ENCODE results near the gene NLRP1.

The NLRP1 gene

DNA sequence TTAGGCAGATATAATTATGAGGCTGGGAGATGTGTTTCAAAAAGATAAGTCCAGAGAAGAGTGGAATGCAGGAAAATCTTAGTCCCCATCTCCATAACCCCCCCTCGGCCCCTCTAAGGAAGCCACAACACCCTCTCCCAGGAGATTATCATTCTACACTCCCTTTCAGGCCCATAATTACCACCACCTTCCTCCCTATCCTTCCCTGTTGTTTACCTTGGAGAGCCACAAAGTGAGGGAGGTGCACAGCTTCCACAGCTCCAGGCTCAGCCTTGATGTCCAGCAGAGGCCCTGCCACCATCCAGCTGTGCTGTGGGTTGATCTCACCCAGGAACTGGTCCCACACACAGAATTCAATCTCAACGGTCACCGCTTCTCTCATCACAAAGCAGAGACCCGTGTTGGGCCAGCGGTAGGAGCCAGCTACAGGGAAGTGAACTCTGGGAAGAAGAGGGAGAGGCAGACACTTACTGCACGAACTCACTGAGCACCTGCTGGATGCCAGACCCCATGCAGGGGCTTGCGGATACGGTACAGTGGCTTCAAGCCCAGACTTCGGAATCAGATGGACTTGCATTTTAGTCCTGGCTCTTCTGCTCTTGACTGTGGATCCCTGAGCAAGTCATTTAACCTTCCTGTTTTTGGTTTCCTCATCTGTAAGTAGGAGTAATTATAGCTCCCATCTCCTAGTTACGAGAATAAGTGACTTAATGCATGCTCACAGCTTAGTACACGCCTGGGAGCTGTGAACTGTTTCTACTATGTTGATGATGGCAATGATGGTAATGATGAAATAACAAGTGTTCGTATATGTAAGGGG is 53.8 kb downstream of the NLRP1 start:
- no peak for TF ChIP-seq ZNF274 (IDR thresholded peaks at IDR 0.05; ENCODE audit: low read depth, low read length)
- H3K4me3 ChIP-seq (ENCODE audit: low read length): no peak overlapping the region

DNA sequence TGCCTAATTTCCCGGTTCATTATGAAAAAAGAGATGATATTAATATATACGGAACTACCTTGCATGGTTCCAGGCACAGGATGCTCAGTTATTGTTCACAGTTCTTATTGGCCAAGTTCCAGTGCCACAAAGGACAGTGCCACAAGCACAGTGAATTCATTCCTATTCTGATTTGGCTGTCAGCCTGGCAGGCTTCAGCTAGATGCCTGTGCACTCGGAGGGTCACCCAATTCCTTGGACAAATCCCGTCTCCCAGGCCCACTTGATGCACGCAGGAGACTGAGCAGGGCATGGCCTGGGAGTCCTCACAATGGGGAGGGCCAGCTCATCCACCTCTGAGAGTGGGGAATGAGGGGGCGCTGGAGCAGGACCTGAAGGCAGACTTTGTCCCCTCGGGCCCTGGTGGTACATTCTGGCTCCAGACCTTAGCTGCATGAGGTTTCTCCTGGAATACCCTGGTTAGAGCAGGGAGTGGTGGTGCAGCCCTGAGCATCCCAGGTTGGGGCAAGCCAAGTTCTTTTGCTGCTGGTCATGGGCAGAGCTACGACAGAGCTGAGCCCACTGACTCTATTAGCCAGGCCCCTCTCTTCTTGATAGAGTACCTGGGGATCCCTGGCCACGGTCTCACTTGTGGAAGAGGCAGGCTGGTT is 56.6 kb downstream of the NLRP1 start:
- TF ChIP-seq ZNF274 (IDR thresholded peaks at IDR 0.05; ENCODE audit: low read depth, low read length): no peak
- no peak overlapping the region for H3K4me3 ChIP-seq (ENCODE audit: low read length)

DNA sequence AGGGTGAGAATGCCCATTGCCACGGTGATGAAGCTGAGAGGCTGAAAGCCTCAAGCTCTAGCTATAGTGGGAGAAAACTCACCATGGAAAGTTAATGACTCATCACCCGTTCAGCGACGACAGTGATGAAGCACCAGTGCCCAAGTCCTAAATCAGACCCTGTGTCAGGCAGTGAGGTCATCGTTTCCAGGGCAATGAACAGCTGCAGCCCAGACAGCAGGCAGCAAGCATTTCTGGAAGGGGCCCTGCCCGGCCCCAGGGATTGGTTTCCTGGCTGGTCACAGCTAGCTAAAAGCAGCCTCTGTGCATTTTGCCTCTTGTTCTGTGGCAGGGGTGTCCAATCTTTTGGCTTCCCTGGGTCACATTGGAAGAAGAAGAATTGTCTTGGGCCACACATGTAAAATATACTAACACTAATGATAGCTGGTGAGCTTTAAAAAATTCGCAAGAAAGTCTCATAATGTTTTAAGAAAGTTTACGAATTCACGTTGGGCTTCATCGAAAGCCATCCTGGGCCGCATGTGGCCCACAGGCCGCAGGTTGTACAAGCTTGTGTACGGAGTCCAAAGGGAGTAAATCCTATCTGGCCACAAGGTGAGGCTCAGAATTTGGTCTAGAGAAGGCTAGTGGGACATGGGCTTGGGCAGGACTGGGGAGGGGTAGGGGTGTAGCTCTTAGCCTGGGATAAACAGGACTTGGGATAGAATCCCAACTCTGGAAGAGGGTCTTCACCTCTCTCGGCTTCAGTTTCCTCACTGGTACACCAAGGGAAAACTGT is 57.3 kb downstream of the NLRP1 start:
- TF ChIP-seq ZNF274 (IDR thresholded peaks at IDR 0.05; ENCODE audit: low read depth, low read length): no peak
- no peak overlapping the region for H3K4me3 ChIP-seq (ENCODE audit: low read length)

DNA sequence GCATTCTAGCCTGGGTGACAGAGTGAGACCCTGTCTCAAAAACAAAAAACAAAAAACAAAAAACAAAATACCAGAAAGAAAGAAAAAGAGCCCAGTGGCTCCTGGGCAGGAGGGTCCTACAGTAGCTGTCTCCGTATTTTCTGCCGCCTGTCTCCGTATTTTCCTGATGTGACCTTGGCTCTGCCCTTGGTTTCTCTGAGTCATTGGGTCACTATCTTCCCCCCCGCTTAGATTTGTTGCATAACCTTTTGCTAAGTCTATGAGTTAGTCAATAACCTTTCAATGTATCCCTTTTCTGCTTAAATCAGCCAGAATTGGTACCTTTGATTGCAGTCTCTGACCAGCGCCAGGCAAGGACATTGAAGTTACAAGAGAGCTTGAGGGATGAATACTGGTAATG is 61.1 kb downstream of the NLRP1 start:
- TF ChIP-seq ZNF274 (IDR thresholded peaks at IDR 0.05; ENCODE audit: low read depth, low read length): no peak
- no peak overlapping the region for H3K4me3 ChIP-seq (ENCODE audit: low read length)

DNA sequence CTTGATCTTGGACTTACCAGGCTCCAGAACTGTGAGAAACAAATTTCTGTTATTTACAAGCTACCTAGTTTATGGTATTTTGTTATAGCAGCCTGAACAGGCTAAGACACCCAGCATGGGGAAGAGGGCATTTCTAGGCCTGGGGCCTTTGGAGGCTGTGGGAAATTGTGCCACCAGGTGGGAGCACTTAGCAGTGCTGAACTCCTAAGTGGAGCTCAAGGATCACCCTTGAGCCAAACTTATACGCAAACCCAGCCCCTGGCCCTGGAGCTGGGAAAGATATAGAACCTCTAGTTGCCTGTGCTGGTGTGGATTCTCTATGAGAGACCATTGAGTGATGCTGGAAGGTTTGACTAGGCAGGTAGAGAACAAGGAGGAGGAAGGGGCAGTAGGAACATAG is 61.8 kb downstream of the NLRP1 start:
- no peak for TF ChIP-seq ZNF274 (IDR thresholded peaks at IDR 0.05; ENCODE audit: low read depth, low read length)
- H3K4me3 ChIP-seq (ENCODE audit: low read length): no peak overlapping the region

DNA sequence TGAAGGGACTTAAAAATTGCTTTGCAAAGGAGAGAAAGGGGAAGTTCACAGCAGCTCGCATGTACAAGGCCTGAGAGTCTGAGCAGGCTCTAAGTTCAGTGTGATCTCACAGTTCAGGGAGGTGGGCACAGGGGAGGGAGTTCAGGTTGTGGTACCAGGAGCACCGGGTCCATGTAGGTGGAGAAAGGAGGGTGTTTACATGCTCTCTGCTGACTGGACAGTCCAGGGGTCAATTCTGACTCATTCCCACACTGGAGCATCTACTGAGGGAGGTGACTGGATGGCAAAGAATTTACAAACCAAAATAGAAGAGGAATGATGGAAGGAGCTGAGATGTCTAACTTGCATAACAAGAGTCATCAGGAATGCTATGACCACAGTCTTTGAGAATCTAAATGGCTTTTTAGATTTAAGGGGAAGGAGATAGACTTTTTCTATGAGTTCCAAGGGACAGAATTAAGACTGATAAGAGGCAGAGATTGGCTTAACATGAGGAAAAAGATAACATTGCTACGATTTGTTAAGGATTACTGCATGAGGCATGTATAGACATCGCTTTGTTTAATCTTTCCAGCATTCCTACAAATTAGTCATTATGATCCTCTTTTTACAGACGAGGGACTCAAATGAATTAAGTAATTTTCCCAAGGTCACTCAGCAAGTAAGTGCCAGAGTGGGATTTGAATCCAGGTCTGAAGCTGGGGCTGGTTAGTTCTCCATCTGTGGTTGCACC is 68.1 kb downstream of the NLRP1 start:
- TF ChIP-seq ZNF274 (IDR thresholded peaks at IDR 0.05; ENCODE audit: low read depth, low read length): no peak
- H3K4me3 ChIP-seq (ENCODE audit: low read length): no peak overlapping the region

DNA sequence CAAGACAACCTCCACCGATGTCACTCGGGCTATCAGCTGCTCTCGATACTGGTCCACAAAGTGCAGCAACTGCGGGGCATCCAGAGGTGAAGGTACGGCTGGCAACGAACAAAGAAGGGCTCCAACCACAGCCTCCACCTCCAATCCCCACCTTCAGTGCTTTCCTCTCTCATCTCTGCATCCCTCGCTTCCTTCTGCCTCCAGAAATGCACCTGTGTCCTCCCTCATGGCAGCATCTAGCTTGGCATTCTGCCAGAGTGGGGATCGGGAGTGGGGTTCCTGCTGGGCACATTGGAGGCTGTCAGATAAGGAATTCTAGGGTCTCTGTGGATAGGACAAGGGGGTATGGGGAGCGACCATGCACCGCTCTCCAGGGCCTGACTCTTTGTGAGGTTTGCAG is 69.3 kb downstream of the NLRP1 start:
- no peak overlapping the region for H3K4me3 ChIP-seq (ENCODE audit: low read length)
- no peak for TF ChIP-seq ZNF274 (IDR thresholded peaks at IDR 0.05; ENCODE audit: low read depth, low read length)

DNA sequence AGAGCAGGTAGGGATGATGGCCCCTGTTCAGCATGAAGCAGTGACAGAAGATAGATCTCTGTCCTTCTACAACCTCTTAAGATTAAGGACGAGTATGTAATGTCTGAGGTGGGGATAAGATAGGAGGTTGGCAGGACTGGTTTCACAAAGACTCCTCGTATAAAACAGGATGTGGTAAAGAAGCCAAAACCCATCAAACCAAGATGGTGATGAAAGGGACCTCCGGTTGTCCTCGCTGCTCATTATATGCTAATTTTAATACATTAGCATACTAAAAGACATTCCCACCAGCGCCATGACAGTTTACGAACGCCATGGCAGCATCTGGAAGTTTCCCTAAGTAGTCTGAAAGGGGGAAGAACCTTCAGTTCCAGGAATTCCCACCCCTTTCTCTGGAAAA is 70.7 kb downstream of the NLRP1 start:
- no peak overlapping the region for H3K4me3 ChIP-seq (ENCODE audit: low read length)
- no peak for TF ChIP-seq ZNF274 (IDR thresholded peaks at IDR 0.05; ENCODE audit: low read depth, low read length)

DNA sequence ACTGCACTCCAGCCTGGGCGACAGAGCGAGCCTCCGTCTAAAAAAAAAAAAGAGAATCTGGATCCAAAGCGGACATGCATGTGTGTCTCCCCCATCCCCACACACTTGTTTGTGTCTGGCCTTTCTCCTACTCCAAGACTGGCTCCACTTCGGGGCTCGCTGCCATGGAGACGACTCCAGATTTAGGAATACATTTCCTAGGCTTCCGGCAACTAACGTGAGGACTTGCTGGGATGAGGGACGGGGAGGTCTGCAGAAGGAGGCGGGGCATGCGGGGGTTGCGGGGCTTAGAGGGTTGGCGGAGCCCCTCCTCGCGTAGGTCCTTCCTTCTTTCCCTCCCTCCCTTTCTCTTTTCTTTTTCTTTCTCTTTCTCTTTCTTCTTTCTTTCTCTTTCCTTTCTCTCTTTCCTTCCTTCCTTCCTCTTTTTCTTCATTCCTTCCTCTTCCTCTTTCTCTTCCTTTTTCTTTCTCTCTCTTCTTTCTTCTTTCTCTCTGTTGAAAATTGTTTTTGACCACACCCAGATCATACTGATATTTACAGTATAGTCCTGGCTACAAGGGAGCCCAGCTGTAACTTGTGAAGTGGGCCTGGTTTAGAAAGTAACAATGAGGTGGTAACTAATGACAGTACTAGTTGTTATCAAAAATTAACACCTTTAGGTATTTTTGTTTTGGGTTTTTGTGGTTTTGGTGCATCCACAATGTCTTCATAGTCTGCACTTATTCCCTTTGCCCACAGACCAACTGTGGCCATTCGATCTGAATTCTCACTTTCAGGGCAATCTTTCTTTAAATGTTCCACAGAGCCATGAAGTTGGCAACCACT is 72.7 kb downstream of the NLRP1 start:
- no peak for TF ChIP-seq ZNF274 (IDR thresholded peaks at IDR 0.05; ENCODE audit: low read depth, low read length)
- H3K4me3 ChIP-seq (ENCODE audit: low read length): no peak overlapping the region

DNA sequence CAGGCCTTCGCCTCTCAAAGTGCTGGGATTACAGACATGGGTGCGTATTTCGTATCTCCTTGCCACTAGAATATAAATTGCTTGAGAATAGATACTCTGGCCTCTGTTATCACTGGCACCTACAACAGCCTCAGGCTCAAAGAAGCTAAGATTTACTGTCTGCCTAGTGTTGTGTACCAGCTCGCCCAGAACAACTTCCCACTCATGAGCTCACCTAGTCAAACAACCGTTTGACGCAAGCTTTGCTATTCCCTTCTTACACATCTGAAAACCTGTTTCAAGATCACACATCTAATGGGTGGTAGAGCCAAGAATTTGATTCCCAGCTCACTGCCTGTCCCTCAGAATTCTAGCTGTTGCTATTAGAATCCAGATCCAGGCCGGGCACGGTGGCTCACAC is 73.5 kb downstream of the NLRP1 start:
- no peak overlapping the region for H3K4me3 ChIP-seq (ENCODE audit: low read length)

DNA sequence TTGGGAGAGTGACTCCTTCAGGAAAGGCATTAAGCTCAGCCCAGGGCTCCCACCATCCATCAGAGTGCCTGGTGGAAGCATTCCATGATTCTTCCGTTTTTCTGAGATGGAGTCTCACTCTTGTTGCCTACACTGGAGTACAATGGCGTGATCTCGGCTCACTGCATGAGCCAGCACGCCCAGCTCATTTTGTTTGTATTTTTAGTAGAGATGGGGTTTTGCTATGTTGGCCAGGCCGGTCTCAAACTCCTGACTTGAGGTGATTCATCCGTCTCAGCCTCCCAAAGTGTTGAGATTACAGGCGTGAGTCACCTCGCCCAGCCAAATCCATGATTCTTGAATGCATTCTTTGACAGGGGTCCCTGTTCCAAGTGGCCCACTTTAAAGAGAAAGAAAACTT is 74.8 kb downstream of the NLRP1 start:
- H3K4me3 ChIP-seq (ENCODE audit: low read length): no peak overlapping the region
- no peak for TF ChIP-seq ZNF274 (IDR thresholded peaks at IDR 0.05; ENCODE audit: low read depth, low read length)

More for the DNA sequence above, 73.5 kb downstream of the NLRP1 start:
- TF ChIP-seq ZNF274 (IDR thresholded peaks at IDR 0.05; ENCODE audit: low read depth, low read length): no peak

DNA sequence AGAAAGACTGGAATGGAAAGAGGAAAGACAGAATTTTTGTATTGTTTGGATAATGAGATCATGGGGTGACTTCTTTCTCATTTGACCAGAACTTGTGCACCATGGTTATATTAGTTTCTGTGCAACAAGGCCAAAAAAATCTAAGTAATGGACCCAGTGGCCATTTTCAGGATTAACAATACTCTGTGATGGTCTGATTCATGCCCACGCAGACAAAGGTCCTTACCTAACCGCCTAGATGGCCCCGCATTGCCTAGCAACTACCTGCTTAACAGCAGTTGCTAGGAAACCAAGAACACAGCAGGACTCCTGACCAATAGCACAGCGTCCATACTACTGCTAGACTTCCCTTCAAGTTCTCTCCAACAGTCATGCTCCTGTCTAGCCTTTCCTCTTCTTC is 75.5 kb downstream of the NLRP1 start:
- no peak for TF ChIP-seq ZNF274 (IDR thresholded peaks at IDR 0.05; ENCODE audit: low read depth, low read length)
- no peak overlapping the region for H3K4me3 ChIP-seq (ENCODE audit: low read length)

DNA sequence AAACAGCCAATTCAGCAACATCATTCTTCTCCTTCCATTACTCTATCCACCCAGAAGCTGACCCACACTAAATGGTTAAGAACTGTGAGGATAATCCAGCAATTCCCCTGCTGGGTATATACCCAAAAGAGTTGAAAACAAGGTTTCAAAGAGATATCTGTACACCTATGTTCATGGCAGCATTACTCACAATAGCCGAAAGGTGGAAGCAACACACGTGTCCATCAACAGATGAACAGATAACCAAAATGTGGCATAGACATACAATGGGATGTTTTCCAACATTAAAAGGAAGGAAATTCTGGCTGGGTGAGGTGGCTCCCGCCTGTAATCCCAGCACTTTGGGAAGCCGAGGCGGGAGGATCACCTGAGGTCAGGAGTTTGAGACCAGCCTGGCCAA is 78.0 kb downstream of the NLRP1 start:
- no peak for TF ChIP-seq ZNF274 (IDR thresholded peaks at IDR 0.05; ENCODE audit: low read depth, low read length)
- no peak overlapping the region for H3K4me3 ChIP-seq (ENCODE audit: low read length)
